GM18520 (cell line): ENCODE measurements around the gene FUNDC1.

Experiments used
- ATAC-seq: cut with Tn5 transposase; IDR thresholded peaks from one replicate; pipeline ENCODE4 v1.9.1; 2021; ENCODE audit not compliant: unreplicated experiment

Gene FUNDC1

DNA sequence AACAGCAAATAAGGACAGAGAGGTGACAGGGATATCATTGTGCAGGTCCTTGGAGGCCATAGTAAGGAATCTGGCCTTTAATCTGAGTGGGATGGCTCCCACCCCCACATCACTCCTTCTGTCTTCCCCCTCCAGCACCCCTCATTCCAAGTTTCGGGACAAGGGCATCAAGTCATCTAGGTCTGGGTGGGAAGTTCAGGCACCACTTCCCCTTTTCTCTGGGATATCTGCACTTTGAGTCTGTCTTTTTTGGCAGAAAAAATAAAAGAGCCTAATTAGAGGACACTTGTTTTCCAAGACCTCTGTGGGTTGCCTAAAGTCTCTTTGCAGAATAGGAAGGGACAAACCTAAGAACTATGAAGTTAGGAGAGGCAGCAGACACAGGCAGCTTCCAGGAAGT, 60.1 kb downstream of the FUNDC1 start:
- no peak for ATAC-seq

DNA sequence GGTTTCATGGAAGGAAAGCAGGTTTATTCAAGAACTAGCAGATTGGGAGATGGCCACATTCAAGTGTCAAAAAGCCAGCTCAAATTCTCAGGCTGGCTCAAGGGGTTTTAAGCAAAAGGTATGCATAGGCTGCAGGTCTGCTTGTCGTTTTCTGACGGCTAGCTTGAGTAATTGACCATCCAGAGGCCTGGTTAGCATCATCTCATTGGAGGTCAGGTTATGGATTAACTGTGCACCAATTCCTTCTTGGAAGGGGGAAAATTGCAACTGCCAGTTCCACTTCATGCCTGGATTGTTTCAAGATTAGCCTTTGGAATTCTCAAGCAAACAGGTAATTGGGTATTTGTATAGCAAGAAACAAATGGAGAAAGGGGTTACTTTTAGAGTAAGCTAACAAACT, 62.1 kb downstream of the FUNDC1 start:
- no peak for ATAC-seq

DNA sequence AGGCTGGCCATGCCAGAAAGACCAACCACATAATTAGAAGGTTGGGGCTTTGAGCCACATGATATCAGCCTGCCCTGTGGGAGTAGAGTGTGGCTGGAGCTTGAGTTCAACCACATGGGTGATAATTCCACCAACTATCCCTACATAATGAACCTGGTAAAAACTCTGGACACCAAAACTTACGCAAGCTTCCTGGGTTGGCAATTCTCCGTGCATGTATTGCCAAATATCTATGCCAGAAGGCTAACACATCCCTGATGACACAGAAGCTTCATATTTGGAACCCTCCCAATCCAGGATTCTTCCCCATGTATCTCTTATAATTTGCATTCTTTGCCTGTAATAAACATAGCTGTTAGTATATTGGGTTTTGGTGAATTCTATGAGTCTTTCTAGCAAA, 68.2 kb downstream of the FUNDC1 start:
- ATAC-seq: no peak
